Activated CD8-positive, alpha-beta T cell treated with anti-CD3 and anti-CD28 coated beads for 36 hours (primary cell): ENCODE results near the gene DCLRE1A. TPM values are rescaled to one million over a fixed set of nuclear protein-coding genes. Genes with fewer than 3 reads are reported as not detected.

Experiments used
- ATAC-seq: fragments of 200-7000 bp; cut with Tn5 transposase; one replicate; pipeline ENCODE4 v1.10.0; 2021; ENCODE audit warnings: mild to moderate bottlenecking, moderate library complexity
- CTCF ChIA-PET: fragments of 350-600 bp; sonication (Branson Sonifier 250); formaldehyde crosslinking; loops from one replicate; lab custom pipeline; 2021; ENCODE audit warnings: antibody characterized with exemption; lab: Charles Lee
- POLR2A ChIA-PET: fragments of 350-600 bp; sonication (Branson Sonifier 250); formaldehyde crosslinking; loops from one replicate; lab custom pipeline; 2021; ENCODE audit warnings: antibody characterized with exemption; lab: Charles Lee
- DNase-seq: peaks from one replicate; pipeline ENCODE4 v3.0.0-alpha.2; 2020
- H3K27ac Mint-ChIP-seq: one replicate; pipeline ENCODE4 v1.8.0; 2021; ENCODE audit warnings: mild to moderate bottlenecking, mixed read lengths
- H3K27me3 Mint-ChIP-seq: one replicate; pipeline ENCODE4 v1.8.0; 2021; ENCODE audit warnings: mixed read lengths
- H3K36me3 Mint-ChIP-seq: one replicate; pipeline ENCODE4 v1.8.0; 2021; ENCODE audit warnings: low read depth, mixed read lengths
- H3K4me1 Mint-ChIP-seq: one replicate; pipeline ENCODE4 v1.8.0; 2021; ENCODE audit warnings: low read depth, mixed read lengths
- H3K4me3 Mint-ChIP-seq: one replicate; pipeline ENCODE4 v1.8.0; 2021; ENCODE audit warnings: mild to moderate bottlenecking, moderate library complexity, mixed read lengths
- H3K9me3 Mint-ChIP-seq: one replicate; pipeline ENCODE4 v1.8.0; 2021; ENCODE audit warnings: mixed read lengths
- intact Hi-C: fragments of 100-400 bp; cut with micrococcal nuclease; formaldehyde crosslinking; loops from one replicate; pipeline ENCODE4 v1.10.0; 2022
- total RNA-seq, 2 experiments: library from RNA; stranded (reverse); gene quantifications; one replicate each; pipeline ENCODE4 v1.2.3, GENCODE V29; 2021
- TF ChIP-seq, protein P1 (sequence below): fragments of 200-600 bp; IDR thresholded peaks from one replicate; pipeline ENCODE4 v1.8.0; 2022; ENCODE audit warnings: antibody characterized with exemption, mild to moderate bottlenecking

Gene DCLRE1A
- total RNA-seq, 2 experiments from 2014 or later, result 14.4 to 15.1 TPM

DNA sequence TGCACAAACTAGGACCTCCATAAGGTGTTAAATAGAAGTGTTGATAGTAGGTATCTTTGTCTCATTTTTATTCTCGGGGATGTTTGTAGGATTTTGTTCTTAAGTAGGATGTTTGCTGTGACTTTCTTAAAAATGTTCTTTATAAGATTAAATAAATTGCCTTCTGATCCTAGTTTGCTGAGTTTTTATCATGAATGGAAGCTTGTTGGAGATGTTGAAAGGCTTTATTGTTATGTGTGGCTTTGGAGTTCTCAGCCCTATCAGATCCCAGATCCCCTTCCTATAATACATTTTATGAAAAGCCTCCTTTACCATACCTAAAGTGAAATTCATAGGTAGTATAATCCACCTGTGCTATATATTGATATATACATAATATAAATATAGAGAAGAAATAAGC lies 40.7 kb upstream of the DCLRE1A start:
- CTCF ChIA-PET, result no interaction called here
- POLR2A ChIA-PET, result no interaction called here
- Mint-ChIP-seq H3K9me3 (peaks cover 1% of the 10 kb centered on the region), H3K36me3 (peaks cover 22% of the 10 kb centered on the region), H3K27ac (no peak overlapping the region), H3K4me1 (no peaks in the 10 kb centered on the region), H3K27me3 (no peaks in the 10 kb centered on the region), H3K4me3 (no peak overlapping the region)
- no peak for DNase-seq
- no peak for ATAC-seq
- intact Hi-C loops, result no loop called here
- TF ChIP-seq, protein P1, sequence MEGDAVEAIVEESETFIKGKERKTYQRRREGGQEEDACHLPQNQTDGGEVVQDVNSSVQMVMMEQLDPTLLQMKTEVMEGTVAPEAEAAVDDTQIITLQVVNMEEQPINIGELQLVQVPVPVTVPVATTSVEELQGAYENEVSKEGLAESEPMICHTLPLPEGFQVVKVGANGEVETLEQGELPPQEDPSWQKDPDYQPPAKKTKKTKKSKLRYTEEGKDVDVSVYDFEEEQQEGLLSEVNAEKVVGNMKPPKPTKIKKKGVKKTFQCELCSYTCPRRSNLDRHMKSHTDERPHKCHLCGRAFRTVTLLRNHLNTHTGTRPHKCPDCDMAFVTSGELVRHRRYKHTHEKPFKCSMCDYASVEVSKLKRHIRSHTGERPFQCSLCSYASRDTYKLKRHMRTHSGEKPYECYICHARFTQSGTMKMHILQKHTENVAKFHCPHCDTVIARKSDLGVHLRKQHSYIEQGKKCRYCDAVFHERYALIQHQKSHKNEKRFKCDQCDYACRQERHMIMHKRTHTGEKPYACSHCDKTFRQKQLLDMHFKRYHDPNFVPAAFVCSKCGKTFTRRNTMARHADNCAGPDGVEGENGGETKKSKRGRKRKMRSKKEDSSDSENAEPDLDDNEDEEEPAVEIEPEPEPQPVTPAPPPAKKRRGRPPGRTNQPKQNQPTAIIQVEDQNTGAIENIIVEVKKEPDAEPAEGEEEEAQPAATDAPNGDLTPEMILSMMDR, result no peak

DNA sequence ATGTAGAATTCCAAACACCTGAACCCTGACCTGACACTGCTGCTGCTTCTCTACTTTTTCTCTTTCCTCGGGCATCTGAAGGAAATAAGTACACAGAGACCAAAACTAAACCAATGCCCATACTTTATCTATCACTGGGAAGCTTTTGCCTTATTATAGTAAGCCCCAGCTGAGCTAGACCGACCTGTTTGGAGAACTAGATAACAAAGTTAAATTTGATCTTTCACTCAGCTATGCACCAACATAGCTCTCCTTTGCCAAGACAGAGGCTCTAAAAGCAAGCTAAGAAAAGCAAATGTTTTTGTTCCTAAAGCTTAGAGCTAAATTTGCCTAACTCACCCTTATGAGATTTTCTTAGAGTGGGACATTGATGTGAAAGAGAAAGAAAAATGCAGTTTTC lies 39.7 kb upstream of the DCLRE1A start:
- H3K36me3 Mint-ChIP-seq, result peaks cover 20% of the 10 kb centered on the region

DNA sequence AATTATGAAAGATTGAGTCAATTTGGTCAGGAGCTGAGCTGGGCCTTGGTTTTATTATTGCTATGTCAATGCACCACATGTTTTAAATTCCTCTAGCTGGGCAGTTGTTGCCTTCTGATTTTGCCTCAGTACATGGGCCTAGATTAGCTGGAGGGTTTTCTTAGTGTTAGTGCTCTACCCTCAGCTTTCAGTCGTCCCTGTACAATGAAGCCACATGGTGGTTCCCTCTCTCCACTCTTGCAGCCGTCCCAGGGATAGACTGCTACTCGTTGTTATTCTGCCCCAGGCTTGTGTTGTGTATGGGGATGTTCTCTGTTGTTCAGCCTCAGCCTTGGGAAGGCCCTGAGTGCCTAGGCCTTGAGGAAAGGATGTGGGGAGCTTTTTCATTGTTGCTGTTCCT lies 37.6 kb upstream of the DCLRE1A start:
- peaks cover 1% of the 10 kb centered on the region for H3K9me3 Mint-ChIP-seq
- ATAC-seq, result no peak
- intact Hi-C loops, result no loop called here
- no peaks in the 10 kb centered on the region for H3K4me1 Mint-ChIP-seq
- CTCF ChIA-PET, result no interaction called here
- TF ChIP-seq, protein P1, result no peak
- H3K4me3 Mint-ChIP-seq, result no peak overlapping the region
- H3K36me3 Mint-ChIP-seq, result peaks cover 24% of the 10 kb centered on the region
- POLR2A ChIA-PET, result no interaction called here
- H3K27me3 Mint-ChIP-seq, result no peaks in the 10 kb centered on the region
- no peak for DNase-seq
- no peak overlapping the region for H3K27ac Mint-ChIP-seq

More for the DNA sequence above, 39.7 kb upstream of the DCLRE1A start:
- no peaks in the 10 kb centered on the region for H3K4me1 Mint-ChIP-seq
- H3K27ac Mint-ChIP-seq, result no peak overlapping the region
- DNase-seq (no peak), ATAC-seq (no peak)
- ChIA-PET CTCF (interaction anchor here (0.9 kb wide), 1 partner anchor 10 kb away, joined by 4 read pairs; no protein-coding TSS in a partner anchor), POLR2A (no interaction called here)
- H3K4me3 Mint-ChIP-seq, result no peak overlapping the region
- peaks cover 1% of the 10 kb centered on the region for H3K9me3 Mint-ChIP-seq
- no peaks in the 10 kb centered on the region for H3K27me3 Mint-ChIP-seq
- intact Hi-C loops, result no loop called here
- TF ChIP-seq, protein P1, result no peak

DNA sequence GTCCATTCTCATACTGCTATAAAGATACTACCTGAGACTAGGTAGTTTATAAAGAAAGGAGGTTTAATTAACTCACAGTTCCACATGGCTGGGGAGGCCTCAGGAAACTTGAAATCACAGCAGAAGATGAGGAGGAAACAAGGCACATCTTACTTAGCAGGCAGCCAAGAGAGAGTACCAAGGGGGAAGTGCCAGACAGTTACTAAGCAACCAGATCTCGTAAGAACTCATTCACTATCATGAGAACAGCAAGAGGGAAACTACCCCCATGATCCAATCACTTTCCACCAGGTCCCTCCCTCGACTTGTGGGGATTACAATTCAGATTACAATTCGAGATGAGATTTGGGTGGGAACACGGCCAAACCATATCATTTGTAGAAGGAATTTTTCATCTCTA lies 36.9 kb upstream of the DCLRE1A start:
- CTCF ChIA-PET, result no interaction called here
- ATAC-seq (no peak), DNase-seq (no peak)
- TF ChIP-seq, protein P1, result no peak
- Mint-ChIP-seq H3K4me1 (no peaks in the 10 kb centered on the region), H3K9me3 (peaks cover 1% of the 10 kb centered on the region), H3K36me3 (peaks cover 27% of the 10 kb centered on the region), H3K27ac (no peak overlapping the region), H3K27me3 (no peaks in the 10 kb centered on the region), H3K4me3 (no peak overlapping the region)
- intact Hi-C loops, result no loop called here
- POLR2A ChIA-PET, result no interaction called here

DNA sequence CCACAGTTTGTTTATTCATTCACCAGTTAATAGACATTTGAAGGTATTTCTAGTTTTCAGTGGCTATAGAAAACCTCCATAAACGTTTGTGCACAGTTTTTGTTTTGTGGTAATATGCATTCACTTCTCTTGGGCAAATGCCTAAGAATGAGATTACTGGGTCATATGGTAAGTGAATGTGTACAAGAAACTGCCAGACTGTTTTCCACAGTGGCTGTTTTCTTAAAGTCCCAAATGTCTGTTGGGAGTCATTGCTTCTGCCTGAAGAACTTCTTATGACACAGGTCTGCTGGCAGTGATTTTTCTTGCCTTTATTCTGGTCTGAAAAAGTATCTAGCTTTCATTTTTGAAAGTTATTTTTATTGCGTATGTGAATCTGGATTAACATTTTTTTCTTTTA lies 36.0 kb upstream of the DCLRE1A start:
- CTCF ChIA-PET, result no interaction called here
- H3K27ac Mint-ChIP-seq, result no peak overlapping the region
- H3K9me3 Mint-ChIP-seq, result no peaks in the 10 kb centered on the region
- ATAC-seq (no peak), DNase-seq (no peak)
- no peaks in the 10 kb centered on the region for H3K4me1 Mint-ChIP-seq
- no peak overlapping the region for H3K4me3 Mint-ChIP-seq
- TF ChIP-seq, protein P1, result no peak
- POLR2A ChIA-PET, result no interaction called here
- intact Hi-C loops, result no loop called here
- no peaks in the 10 kb centered on the region for H3K27me3 Mint-ChIP-seq
- H3K36me3 Mint-ChIP-seq, result peaks cover 28% of the 10 kb centered on the region
